GM21723 (cell line): Measurements from ENCODE around the gene CDIPT.
"Not testable (repeated sequence)": the region's sequence is repeated elsewhere in the genome, so short reads cannot be mapped to it uniquely, and the experiment has no call there.

Source experiments
- ATAC-seq: cut with Tn5 transposase; IDR thresholded peaks from one replicate; pipeline ENCODE4 v1.9.1; 2021; ENCODE audit warnings: mild to moderate bottlenecking, moderate library complexity; ENCODE audit not compliant: unreplicated experiment

Gene CDIPT

GRCh38 chr16:29833219-29833618 lies 29.8 kb downstream of the CDIPT start:
- not testable (repeated sequence) for ATAC-seq

- no peak for ATAC-seq
Observed at GRCh38 chr16:29831490-29831889, 31.5 kb downstream of the CDIPT start.

- ATAC-seq, result no peak
Observed at GRCh38 chr16:29830774-29831173, 32.3 kb downstream of the CDIPT start.

- ATAC-seq, result no peak
Observed at GRCh38 chr16:29826342-29826695, 36.7 kb downstream of the CDIPT start.

- ATAC-seq, result no peak
Observed at GRCh38 chr16:29825145-29826044, 37.6 kb downstream of the CDIPT start.

- no peak for ATAC-seq
Observed at GRCh38 chr16:29824589-29825144, 38.4 kb downstream of the CDIPT start.

- no peak for ATAC-seq
Observed at GRCh38 chr16:29821643-29822115, 41.3 kb downstream of the CDIPT start.

GRCh38 chr16:29820730-29821642 lies 42.0 kb downstream of the CDIPT start:
- peak; percentile 39 for ATAC-seq

- no peak for ATAC-seq
Observed at GRCh38 chr16:29820271-29820701, 42.7 kb downstream of the CDIPT start, which contains the start of gene MVP. TSS of gene MVP (plus strand) at chr16:29820462. CDS start at chr16:29830550, 10,088 bp downstream.

- no peak for ATAC-seq
Observed at GRCh38 chr16:29819506-29819905, 43.5 kb downstream of the CDIPT start.

GRCh38 chr16:29818082-29818481 lies 44.9 kb downstream of the CDIPT start:
- ATAC-seq, result no peak

- ATAC-seq, result peak; percentile 26
Observed at GRCh38 chr16:29816694-29817441, 46.2 kb downstream of the CDIPT start.

GRCh38 chr16:29815793-29816693 lies 47.0 kb downstream of the CDIPT start, which contains the start of gene PAGR1:
TSS of gene PAGR1 (plus strand) at chr16:29816152. CDS start at chr16:29816526, 374 bp downstream.
- peak; percentile 54 for ATAC-seq

- ATAC-seq, result no peak
Observed at GRCh38 chr16:29815032-29815721, 47.8 kb downstream of the CDIPT start.

GRCh38 chr16:29814592-29814991 lies 48.4 kb downstream of the CDIPT start:
- ATAC-seq, result no peak

GRCh38 chr16:29813644-29814562 lies 49.1 kb downstream of the CDIPT start:
- no peak for ATAC-seq
